Sigmoid colon (tissue), 4 donors: Measurements from ENCODE around the gene SLC38A3.

Source experiments
- EP300 ChIP-seq, 4 donors: sonication (generic); formaldehyde crosslinking; IDR thresholded peaks; one replicate each; pipeline ENCODE4 v1.6.1; 2017; ENCODE audit warnings: antibody characterized with exemption in 4 of 4
- POLR2A ChIP-seq, 2 donors: fragments of 450-650 bp; IDR thresholded peaks; one replicate each; pipeline ENCODE4 v1.6.1; 2016; ENCODE audit warnings: antibody characterized with exemption in 2 of 2, mild to moderate bottlenecking in 2 of 2, moderate library complexity in 2 of 2
- POLR2AphosphoS5 ChIP-seq, 4 donors: sonication (generic); formaldehyde crosslinking; IDR thresholded peaks; one replicate each; pipeline ENCODE4 v1.6.1; 2017; ENCODE audit warnings: antibody characterized with exemption in 4 of 4
- TF ChIP-seq, protein P1 (sequence below), 4 experiments: fragments of 450-650 bp in 3 of 4; fragments of 200-600 bp in 1 of 4; IDR thresholded peaks; one replicate each; pipeline ENCODE4 v1.5.1; 2016 to 2019; ENCODE audit warnings: antibody characterized with exemption in 4 of 4, mild to moderate bottlenecking in 3 of 4, moderate library complexity in 2 of 4

DNA sequence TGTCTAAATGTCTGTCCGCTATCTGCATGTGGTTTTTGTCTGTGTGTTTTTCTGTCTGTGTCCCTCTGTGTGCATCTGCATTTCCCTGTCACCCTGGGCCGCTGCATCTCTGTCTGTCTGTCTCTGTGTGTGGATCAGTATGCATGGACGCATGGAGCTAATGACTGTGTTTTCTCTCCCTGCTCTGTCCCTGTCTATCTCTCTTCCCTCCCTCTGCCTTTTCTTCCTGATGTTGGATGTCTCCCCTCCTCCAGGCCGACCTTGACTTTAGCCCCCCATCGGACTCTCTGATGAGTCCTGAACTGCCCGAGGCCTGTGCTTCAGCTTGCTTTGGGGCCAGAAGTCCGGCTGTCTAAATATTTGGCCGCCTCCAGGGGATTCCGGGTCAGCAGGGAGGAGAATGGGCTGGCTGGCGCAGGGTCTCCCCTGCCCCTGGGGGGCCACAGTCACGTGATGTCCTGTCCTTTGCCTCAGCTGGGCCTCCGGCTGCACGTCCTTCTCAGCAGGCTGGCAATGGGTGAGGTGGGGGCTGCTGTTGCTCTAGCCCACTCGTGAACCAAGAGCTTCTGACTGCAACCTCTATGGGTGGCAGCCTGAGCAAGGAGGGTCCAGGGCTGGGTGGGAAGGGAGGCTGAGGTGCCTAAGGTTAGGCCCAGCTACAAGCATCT lies 3.7 kb downstream of the SLC38A3 start:
- TF ChIP-seq, protein P1, sequence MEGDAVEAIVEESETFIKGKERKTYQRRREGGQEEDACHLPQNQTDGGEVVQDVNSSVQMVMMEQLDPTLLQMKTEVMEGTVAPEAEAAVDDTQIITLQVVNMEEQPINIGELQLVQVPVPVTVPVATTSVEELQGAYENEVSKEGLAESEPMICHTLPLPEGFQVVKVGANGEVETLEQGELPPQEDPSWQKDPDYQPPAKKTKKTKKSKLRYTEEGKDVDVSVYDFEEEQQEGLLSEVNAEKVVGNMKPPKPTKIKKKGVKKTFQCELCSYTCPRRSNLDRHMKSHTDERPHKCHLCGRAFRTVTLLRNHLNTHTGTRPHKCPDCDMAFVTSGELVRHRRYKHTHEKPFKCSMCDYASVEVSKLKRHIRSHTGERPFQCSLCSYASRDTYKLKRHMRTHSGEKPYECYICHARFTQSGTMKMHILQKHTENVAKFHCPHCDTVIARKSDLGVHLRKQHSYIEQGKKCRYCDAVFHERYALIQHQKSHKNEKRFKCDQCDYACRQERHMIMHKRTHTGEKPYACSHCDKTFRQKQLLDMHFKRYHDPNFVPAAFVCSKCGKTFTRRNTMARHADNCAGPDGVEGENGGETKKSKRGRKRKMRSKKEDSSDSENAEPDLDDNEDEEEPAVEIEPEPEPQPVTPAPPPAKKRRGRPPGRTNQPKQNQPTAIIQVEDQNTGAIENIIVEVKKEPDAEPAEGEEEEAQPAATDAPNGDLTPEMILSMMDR (IDR thresholded peaks at IDR 0.05): no peak
- no peak for TF ChIP-seq EP300 (IDR thresholded peaks at IDR 0.05)
- no peak for TF ChIP-seq POLR2A (IDR thresholded peaks at IDR 0.05)
- TF ChIP-seq POLR2AphosphoS5 (IDR thresholded peaks at IDR 0.05): no peak
